IPS-NIHi11 (cell line): ENCODE data around the gene GADD45B.
"Not testable (repeated sequence)": the region's sequence is repeated elsewhere in the genome, so short reads cannot be mapped to it uniquely, and the experiment has no call there.

ENCODE experiments used
- DNase-seq: peaks from one replicate; pipeline ENCODE4 v3.0.0; 2012; ENCODE audit warnings: mixed read lengths, low spot score

The GADD45B gene

DNA sequence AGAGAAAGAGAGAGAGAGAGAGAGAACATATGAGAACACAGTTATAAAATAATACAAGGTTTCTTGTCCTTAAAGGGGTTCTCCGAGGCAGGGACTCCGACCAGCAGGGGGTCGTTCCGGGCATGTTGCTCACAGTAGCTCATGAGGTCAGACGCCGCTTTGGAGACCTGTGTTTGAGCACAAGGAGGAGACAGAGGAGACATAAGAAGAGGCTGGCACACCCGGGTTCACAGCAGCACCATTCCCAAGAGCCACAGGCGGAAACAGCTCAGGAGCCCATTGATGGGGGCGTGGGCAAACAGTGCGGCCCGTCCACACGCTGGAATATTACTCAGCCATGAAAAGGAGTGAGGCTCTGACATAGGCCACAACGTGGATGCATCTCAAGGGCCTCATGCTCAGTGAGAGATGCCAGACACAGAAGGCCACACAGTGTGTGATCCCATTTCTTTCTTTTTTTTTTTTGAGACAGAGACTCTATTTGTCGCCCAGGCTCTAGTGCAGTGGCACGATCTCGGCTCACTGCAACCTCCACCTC is 39.1 kb downstream of the GADD45B start:
- DNase-seq: no peak

DNA sequence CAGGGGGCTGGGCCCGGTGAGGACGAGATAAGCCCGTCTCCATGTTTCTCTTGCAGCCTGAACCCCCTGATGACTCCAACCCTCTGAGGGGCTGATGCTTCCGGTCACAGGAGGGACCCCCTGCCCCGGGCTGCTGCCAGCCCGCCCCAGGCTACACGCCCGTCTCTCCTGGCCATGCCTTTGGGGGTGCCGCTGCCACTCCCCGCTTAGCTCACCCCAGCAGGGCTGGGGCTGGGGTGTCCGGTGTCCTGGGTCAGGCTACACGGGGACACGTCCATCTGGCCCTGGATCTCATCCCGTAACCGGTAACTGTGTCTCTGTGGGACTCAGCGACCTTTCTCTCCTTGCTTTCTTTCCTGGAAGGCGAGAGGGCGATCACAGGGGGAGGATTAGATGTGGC is 40.8 kb downstream of the GADD45B start:
- DNase-seq: no peak

GRCh38 chr19:2517881-2518601 is 42.1 kb downstream of the GADD45B start:
- no peak for DNase-seq

DNA sequence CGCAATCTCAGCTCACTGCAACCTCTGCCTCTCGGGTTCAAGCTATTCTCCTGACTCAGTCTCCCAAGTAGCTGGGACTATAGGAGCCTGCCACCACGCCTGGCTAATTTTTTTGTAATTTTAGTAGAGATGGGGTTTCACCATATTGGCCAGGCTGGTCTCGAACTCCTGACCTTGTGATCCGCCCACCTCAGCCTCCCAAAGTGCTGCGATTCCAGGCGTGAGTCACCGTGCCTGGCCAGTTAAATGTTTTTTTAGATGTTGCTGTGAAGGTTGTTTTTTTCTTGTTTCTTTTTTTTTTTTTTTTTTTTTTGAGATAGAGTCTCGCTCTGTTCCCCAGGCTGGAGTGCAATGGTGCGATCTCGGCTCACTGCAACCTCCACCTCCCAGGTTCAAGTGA is 42.9 kb downstream of the GADD45B start:
- DNase-seq: not testable (repeated sequence)

- DNase-seq: no peak
Observed at GRCh38 chr19:2519482-2519881, 43.6 kb downstream of the GADD45B start.

GRCh38 chr19:2523630-2524311 is 47.8 kb downstream of the GADD45B start:
- DNase-seq: peak; percentile 37

DNA sequence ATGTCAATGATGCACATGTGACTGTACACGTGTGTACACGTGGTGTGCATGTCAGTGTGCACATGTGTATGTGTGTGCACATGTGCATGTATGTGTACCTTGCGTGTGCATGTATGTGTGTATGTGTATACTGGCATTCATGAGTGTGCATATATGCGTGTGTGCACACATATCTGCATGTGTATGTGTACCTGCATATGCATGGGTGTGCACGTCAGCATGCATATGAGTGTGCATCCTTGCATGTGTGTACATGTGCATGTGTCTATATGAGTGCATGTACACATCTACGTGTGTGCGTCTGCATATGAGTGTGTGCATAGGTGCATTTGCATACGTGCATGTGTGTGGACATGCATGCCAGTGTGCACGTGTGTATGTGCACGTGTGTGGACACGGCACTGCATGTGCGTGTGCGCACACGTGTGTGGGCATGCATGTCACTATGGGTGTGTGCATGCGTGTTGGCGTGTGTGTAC is 48.5 kb downstream of the GADD45B start:
- no peak for DNase-seq

GRCh38 chr19:2524840-2525723 is 49.2 kb downstream of the GADD45B start:
- peak; percentile 56 for DNase-seq

GRCh38 chr19:2527171-2527570 is 51.2 kb downstream of the GADD45B start:
- DNase-seq: no peak

DNA sequence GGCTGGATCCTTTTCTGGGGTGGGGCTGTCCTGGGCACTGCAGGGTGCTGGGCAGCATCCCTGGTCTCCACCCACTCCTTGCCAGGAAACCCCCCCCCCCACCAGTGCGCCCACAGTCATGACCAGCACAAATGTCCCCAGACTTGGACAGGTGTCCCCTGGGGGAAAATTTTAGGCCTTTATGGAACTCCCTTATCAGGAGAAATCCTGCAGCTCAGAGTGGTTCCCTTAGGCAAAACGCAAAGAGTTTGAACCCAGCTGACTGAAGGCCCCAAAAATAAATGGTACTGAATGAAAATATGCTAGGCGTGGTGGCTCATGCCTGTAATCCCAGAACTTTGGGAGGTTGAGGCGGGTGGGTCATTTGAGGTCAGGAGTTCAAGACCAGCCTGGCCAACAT is 51.8 kb downstream of the GADD45B start:
- DNase-seq: no peak
